ENCODE results near the gene SLC35E2B.
"Not testable (repeated sequence)": the region's sequence is repeated elsewhere in the genome, so short reads cannot be mapped to it uniquely, and the experiment has no call there.

The SLC35E2B gene

GRCh38 chr1:1692714-1693647, at the start of gene SLC35E2B:
Gene SLC35E2B (minus strand): TSS chr1:1692795. CDS start chr1:1676699, 16,096 bp downstream.
- peak; percentile 84 to 90 for DNase-seq (ENCODE audit: low read depth in 2 of 2)

- not testable (repeated sequence) for DNase-seq (ENCODE audit: low read depth in 2 of 2)
These were observed 48.4 kb upstream of the SLC35E2B start for GRCh38 chr1:1741013-1741412.

DNA sequence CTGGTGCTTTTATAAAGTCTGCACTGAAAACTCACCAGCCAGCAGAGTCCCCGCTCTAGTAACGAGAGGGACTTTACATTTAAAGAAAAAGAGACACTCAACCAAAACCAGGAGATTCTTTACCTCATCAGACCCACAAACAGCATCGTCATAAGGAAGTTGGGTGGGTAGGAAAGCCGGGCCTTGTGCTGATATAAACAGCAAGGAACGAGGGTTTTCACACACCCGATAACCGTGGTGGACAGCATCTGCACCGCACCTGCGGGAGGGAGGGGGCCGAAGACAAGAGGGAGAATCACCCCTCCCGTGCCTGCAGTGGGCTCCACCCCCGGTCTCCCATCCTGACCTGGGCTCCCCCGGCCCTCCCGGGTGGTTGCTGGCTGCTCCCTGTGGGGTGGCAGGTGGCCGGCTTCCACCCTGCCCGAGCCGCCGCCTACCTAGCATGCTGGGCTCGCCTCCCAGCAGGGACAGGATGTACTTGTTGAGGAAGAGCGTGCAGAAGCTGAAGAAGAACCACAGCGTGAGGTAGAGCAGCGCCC, 46.3 kb upstream of the SLC35E2B start:
- not testable (repeated sequence) for DNase-seq (ENCODE audit: low read depth in 2 of 2)

DNA sequence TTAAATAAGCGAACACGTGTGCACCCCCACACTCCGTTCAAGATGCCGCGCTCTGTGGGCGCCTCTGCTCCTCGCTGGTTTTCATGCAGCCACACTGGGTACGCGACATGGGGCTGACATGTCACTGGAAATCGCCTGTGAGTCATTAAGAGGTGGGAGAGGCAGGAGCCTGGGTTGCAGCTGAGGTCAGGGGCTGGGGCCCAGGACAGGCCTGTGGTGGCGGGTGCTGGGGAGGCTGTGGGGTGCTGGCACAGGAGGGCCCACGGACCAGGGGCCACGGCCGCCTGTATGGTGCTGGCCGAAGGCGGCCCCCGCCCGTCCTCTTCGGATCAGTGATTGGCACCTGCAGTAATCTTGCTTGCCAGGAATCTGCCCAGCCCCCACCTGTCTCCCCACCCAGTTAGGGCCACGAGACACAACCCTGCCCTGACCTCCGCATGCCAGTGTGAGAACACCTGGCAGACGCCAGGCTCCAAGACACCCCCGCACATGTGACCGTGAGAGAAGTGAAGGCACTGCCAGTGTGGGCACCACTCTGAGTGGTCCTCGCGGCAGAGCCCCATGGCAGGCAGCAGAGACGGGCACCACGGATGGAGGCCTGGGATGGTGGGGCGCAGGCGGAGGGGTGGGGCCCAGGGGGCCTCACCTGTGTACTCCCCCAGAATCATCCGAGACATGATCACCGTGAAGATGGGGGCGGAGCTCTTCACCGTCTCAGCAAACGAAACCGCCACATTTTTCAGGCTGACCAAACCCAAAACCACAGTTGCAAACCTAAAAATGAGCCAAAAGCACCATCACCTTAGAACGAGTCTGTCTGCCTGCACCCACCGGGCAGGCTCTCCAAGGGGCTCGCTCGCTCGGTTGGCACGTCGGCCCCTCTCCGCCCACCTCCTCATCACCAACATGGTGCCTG, 45.3 kb upstream of the SLC35E2B start:
- not testable (repeated sequence) for DNase-seq (ENCODE audit: low read depth in 2 of 2)

GRCh38 chr1:1732381-1732780, 39.8 kb upstream of the SLC35E2B start:
- no peak for DNase-seq (ENCODE audit: low read depth in 2 of 2)

DNA sequence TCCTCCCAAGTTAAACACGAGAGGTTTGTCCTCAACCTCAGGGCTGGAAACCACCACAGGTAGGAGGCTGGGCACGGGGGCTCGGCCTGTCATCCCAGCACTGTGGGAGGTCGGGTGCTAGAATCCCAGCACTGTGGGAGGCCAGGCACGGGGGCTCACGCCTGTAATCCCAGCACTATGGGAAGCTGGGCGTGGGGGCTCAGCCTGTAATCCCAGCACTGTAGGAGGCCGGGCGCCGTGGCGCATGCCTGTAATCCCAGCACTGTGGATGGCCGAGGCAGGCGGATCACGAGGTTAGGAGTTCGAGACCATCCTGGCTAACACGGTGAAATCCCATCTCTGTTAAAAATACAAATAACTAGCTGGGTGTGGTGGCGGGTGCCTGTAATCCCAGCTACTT, 38.3 kb upstream of the SLC35E2B start:
- DNase-seq (ENCODE audit: low read depth in 2 of 2): no peak

GRCh38 chr1:1730230-1730629, 37.6 kb upstream of the SLC35E2B start:
- not testable (repeated sequence) for DNase-seq (ENCODE audit: low read depth in 2 of 2)

DNA sequence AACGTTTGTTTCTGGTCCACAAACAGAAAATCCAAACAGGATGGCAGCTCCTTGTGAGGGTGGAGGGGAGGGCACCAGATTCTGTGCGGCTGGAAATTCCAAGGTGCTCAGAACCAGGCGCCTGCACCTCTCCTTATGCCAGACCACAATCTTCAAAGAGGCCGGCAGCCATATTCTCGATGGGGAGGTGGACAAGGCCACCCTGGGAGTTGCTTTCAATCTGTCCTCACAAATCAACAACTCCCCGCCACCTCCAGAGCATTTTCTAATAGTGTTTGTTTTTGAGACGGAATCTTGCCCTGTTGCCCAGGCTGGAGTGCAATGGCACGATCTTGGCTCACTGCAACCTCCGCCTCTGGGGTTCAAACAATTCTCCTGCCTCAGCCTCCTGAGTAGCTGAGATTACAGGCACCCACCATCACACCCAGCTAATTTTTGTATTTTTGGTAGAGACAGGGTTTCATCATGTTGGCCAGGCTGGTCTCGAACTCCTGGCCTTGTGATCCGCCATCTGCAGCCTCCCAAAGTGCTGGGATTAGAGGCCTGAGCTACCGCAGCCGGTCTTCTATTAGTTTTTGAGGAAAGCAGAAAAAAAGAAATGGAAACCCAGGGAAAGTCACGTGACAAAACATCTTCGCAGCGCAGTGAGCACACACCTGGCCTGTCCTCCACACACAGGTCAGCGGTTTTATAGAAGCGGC, 36.7 kb upstream of the SLC35E2B start:
- DNase-seq (ENCODE audit: low read depth in 2 of 2): not testable (repeated sequence)

- not testable (repeated sequence) for DNase-seq (ENCODE audit: low read depth in 2 of 2)
These were observed 35.9 kb upstream of the SLC35E2B start for GRCh38 chr1:1728308-1729005.

DNA sequence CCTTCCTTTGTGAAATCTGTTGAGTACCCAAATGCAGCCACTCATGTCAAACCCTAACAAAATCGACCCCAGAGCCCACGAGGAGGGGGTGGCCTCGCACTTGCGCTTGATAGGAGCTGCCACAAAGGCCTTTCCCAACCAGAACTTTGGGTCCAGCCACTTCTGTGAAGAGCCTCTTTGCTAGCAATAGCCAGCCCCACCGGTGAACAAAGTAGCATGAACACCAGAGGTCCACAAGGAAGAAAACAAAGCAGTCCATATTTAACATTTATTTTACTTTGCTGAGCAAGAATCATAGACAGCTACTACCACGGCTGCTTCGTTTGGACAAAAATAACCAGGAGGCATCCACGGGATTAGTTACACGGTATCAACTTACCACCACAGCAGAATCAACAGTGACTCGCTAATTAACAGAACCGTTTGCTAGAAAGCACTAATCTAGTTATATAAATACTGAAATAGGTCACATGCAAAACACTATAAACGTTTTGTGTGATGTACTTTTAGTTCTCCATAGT, 34.6 kb upstream of the SLC35E2B start:
- DNase-seq (ENCODE audit: low read depth in 2 of 2): not testable (repeated sequence)

DNA sequence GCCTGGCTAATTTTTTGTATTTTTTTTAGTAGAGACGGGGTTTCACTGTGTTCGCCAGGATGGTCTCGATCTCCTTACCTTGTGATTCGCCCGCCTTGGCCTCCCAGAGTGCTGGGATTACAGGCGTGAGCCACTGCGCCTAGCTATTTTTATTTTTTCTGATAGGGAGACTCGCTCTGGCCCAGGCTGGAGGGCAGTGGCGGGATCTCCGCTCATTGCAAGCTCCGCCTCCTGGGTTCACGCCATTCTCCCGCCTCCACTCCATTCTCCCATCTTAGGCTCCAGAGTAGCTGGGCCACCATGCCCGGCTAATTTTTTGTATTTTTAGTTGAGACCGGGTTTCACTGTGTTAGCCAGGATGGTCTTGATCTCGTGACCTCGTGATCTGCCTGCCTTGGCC, 33.5 kb upstream of the SLC35E2B start:
- DNase-seq (ENCODE audit: low read depth in 2 of 2): not testable (repeated sequence)

GRCh38 chr1:1724035-1724864, 31.7 kb upstream of the SLC35E2B start, which contains the start of gene CDK11A:
Gene CDK11A (minus strand): TSS chr1:1724357. CDS start chr1:1722818, 1,539 bp downstream.
- peak; percentile 97 to 99 for DNase-seq (ENCODE audit: low read depth in 2 of 2)

DNA sequence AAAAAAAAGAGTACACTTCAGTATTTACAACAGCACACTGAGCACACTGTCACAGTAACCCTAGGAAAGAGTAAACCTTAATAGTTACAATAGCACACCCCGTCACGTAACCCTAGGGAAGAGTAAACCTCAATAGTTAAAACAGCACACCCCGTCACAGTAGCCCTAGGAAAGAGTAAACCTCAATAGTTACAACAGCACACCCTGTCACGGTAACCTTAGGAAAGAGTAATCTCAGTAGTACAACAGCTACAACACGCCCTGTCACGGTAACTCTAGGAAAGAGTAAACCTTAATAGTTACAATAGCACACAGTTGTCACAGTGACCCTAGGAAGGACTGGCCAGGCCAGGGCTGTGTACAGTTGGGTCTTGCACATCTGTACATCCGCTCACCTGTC, 28.6 kb upstream of the SLC35E2B start:
- DNase-seq (ENCODE audit: low read depth in 2 of 2): no peak

- DNase-seq (ENCODE audit: low read depth in 2 of 2): not testable (repeated sequence)
These were observed 22.7 kb upstream of the SLC35E2B start for GRCh38 chr1:1715109-1715883.

GRCh38 chr1:1707897-1708296, 15.3 kb upstream of the SLC35E2B start:
- not testable (repeated sequence) for DNase-seq (ENCODE audit: low read depth in 2 of 2)

DNA sequence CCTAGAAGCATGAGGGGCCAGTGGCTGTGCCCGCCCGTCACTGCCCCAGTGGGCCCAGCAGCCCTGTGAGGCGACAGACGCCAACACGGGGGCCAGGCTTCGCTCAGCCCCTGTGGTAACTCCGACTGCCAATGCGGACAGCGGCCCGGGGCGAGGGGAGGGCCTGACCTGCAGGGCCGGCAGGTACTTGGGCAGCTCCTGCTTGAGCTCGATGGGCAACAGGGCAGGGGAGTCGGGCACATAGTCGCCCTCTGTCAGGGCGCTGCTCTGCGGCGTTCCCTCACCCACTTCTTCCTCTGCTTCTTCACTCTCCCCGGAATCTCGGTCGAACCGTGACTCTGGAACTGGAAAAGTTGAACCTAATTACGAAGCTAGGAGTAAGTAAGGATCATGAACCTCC, 14.6 kb upstream of the SLC35E2B start:
- DNase-seq (ENCODE audit: low read depth in 2 of 2): not testable (repeated sequence)

GRCh38 chr1:1705623-1706022, 13.0 kb upstream of the SLC35E2B start:
- not testable (repeated sequence) for DNase-seq (ENCODE audit: low read depth in 2 of 2)

DNA sequence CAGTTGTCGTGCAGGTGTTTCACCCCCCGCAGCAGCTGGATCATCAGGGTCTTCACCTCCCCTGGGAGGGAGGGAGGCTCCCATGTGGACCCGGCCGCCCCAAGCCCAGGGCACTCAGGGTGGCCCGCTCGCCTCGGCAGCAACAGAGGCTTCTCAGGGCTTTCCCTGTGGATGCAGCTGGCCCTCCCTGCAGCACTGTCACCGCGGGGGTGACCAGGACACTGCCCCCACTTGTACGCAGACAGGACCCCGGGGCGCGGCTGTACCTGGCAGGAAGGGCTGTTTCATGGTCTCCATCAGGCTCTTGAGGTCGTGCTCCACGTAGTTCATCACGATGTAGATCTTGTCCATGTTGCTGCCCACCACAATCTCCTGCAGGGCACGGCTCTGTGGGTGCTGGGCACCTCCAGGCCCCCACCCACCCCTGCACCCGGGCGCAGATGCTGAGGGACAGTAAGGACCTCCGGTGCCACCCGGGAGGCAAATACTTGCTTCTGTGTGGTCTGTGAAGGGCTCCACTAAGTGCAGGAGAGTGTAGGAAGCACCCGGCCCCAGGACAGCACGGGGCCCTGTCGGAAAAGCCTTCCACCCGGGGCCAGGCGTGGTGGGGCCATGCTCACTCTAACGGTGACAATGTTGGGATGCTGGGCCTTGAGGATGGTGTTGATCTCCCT, 11.8 kb upstream of the SLC35E2B start:
- not testable (repeated sequence) for DNase-seq (ENCODE audit: low read depth in 2 of 2)
